ENCODE data around the gene PCBP1. TPM values are rescaled to one million over a fixed set of nuclear protein-coding genes. Genes with fewer than 3 reads are reported as not detected.

PCBP1 gene
- 100 to 1,000 TPM; 198 to 324 (median 244) TPM for total RNA-seq

DNA sequence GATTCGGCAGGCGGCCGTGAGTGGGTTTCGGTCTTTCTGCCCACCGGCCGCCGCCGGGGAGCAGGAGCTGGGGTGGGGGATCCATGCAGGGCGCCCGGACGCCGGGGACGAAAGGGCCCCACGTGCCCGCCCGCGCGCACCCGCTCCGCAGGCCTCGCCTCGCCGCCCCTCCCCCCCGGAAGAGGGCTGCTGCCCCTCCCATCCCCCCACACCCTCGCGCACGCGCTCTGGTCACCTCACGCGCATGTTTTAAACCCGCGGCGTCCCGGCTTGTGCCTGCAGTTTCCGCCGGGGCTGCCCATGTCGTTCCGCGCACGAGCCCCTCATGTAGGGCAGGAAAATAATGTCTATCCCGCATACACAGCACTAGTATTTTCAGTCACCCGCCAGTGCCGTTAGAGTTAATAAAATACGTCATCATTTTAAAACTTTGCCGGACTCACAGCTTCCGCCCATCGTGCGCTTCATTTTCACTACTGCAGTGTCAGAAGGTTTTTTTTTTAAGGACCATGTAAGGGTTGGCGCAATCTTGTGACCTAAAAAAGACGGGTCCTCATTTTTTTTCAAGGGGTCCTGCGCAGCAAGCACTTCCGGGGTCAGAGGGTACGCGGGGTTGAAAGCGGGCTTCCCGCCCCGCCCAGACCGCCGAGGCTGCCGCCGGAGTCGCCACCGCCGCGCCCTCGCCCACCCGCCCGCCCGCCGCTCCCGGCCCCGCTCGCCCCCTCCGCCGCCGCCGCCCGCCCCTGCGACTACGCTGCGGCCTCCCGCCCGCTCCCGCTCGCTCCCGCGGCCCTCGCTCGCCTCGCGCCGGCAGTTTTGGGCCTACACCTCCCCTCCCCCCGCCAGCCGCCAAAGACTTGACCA lies at the start of gene PCBP1:
PCBP1 (plus strand) TSS at position 640 of the 864 bp plus-strand sequence. CDS start 267 bp downstream, outside the sequence.
- TF ChIP-seq, protein P1, sequence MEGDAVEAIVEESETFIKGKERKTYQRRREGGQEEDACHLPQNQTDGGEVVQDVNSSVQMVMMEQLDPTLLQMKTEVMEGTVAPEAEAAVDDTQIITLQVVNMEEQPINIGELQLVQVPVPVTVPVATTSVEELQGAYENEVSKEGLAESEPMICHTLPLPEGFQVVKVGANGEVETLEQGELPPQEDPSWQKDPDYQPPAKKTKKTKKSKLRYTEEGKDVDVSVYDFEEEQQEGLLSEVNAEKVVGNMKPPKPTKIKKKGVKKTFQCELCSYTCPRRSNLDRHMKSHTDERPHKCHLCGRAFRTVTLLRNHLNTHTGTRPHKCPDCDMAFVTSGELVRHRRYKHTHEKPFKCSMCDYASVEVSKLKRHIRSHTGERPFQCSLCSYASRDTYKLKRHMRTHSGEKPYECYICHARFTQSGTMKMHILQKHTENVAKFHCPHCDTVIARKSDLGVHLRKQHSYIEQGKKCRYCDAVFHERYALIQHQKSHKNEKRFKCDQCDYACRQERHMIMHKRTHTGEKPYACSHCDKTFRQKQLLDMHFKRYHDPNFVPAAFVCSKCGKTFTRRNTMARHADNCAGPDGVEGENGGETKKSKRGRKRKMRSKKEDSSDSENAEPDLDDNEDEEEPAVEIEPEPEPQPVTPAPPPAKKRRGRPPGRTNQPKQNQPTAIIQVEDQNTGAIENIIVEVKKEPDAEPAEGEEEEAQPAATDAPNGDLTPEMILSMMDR (IDR thresholded peaks at IDR 0.05; ENCODE audit: low read depth) = no peak

DNA sequence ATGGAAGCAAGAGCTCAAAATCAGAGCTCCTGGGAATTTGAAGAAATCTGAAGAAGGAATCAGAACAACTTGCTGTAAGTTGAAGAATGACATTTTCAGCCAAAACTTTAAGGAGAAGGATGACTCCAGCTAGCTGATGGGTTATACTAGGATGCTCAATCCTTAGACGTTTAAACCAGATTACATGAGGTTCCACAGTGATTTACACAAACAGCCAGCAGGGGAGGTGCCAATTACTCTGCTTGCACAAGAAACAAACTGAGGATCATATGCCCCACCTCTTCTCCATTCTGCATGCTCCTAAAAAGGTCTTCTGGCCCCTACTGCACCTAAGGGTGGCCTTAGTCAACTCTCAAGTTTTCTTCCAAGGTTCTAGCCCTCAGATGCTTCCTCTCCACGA lies 47.9 kb upstream of the PCBP1 start:
- TF ChIP-seq, protein P1 (IDR thresholded peaks at IDR 0.05; ENCODE audit: low read depth) = no peak

DNA sequence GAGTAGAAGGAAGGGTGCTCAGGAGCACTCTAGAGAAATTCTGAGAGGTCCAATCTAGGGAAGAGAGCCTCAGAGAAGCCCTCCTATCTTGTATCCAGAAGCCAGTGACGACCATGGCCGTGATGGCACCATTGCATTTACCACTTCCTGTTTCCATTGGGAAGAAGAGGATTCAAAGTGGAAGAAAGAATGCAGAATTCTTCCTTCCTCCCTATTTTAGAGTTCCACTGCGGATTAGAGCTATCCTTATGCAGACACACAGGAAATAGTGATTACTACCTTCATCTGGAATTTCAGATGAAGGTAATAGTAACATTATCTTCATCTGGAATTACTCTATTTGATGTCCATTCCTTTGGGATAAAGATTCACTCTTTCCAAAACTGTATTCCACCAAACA lies 45.6 kb upstream of the PCBP1 start:
- TF ChIP-seq, protein P1 (IDR thresholded peaks at IDR 0.05; ENCODE audit: low read depth) = no peak

DNA sequence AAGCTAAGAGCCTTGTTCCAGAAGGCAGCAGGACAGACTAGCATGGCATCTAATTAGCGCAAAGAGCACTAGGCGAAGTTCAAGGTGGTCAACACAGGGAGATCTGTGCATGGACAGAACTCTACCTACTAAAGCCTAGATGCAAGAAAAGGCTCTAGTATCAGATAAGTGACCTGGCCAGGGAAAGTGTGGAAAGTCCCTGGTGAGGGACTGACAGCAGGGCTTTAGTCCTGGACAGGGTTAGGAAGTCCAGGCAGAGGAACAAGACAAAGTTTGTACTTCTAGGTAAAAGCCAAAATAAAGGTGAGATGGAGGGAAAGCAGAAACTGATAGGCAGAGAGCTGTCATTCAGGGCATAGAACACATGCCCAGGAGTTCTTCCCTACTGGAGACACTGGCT lies 45.0 kb upstream of the PCBP1 start:
- TF ChIP-seq, protein P1 (IDR thresholded peaks at IDR 0.05; ENCODE audit: low read depth) = no peak

DNA sequence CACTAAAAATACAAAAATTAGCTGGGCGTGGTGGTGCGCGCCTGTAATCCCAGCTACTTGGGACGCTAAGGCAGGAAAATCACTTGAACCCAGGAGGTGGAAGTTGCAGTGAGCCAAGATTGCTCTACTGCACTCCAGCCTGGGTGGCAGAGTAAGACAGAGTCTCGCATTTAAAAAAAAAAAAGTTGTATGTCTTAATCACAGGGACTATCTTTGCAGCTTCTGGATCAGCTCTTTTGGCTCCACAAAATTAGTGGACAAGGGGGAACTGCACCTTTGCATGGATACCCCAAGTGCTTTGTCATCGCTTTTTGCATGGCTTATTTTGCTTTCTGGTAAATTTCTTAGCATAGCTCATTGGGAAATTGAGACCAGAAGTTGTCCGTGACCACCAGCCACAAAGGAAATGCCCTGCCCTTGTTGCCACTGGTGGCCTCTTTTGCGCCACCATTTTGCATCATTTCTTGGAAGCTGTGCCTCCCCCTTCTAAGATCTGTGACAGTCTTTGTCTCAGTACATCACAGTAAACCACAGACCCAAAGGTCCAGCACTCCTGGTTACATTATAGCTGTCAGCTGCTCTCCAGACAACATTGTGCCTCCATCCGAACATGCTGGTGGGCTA lies 43.9 kb upstream of the PCBP1 start:
- TF ChIP-seq, protein P1 (IDR thresholded peaks at IDR 0.05; ENCODE audit: low read depth) = no peak

DNA sequence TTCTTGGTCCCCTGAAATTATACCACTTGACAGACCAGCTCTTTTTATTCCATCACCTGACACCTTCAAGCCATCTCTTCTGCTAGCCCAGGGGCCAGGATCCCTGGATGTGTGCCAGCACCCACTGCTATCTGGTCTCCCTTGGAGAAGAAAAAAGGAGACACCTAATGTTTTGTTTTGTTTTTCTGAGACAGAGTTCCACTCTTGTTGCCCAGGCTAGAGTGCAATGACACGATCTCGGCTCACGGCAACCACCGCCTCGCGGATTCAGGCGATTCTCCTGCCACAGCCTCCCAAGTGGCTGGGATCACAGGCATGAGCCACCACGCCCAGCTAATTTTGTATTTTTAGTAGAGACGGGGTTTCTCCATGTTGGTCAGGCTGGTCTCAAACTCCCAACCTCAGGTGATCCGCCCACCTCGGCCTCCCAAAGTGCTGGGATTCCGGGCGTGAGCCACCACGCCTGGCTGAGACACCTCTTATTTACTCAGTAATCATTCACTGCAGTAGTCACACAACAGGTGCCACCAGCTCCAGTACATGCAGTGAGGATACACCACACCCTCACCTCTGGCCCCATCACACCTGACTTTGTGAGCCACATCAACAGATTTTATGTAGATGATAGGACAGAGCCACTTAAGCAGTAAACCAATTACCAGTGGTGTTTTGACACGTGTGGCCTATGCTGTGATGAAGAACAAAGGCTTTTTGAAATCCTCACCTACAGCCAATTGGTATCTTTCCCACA lies 42.8 kb upstream of the PCBP1 start:
- TF ChIP-seq, protein P1 (IDR thresholded peaks at IDR 0.05; ENCODE audit: low read depth) = no peak

DNA sequence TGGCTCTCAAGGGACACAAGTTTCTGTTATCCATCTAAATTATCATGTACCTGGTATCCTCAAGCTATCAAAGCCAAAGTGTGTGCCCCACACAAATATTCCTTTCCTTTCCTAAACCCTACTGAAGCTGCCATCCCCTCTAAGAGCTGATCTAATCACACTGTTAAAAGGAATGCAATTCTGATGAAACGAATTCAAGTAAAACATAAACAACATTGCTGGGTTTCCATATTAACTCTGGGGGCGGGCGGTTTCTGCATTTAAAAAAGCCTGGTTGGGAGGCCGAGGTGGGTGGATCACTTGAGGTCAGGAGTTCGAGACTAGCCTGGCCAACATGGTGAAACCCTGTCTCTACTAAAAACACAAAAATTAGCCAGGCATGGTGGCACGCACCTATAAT lies 41.9 kb upstream of the PCBP1 start:
- TF ChIP-seq, protein P1 (IDR thresholded peaks at IDR 0.05; ENCODE audit: low read depth) = no peak
